Motor neuron (in vitro differentiated cells): ENCODE data around the gene GAN. TPM values are rescaled to one million over a fixed set of nuclear protein-coding genes. Genes with fewer than 3 reads are reported as not detected.

Experiments
- ATAC-seq, 8 experiments: fragments of 200-7000 bp; cut with Tn5 transposase; replicated peaks in 6 of 8; 2 replicates each; pipeline ENCODE4 v1.8.0; 2021; ENCODE audit warnings: mild to moderate bottlenecking in 8 of 8, moderate library complexity in 8 of 8
- H3K27ac ChIP-seq, 2 donors: fragments of 250-450 bp; sonication (Bioruptor Pico); 2 replicates each; pipeline ENCODE4 v1.9.0; 2021; ENCODE audit warnings: antibody characterized with exemption in 2 of 2, mild to moderate bottlenecking in 2 of 2, moderate library complexity in 1 of 2
- H3K4me1 ChIP-seq, 2 donors: fragments of 250-450 bp; sonication (Bioruptor Pico); replicated peaks in 1 of 2; 2 replicates each; pipeline ENCODE4 v1.6.1; 2021; ENCODE audit warnings: antibody characterized with exemption in 2 of 2, mild to moderate bottlenecking in 2 of 2, moderate library complexity in 1 of 2
- H3K4me3 ChIP-seq, 5 donors: fragments of 250-450 bp; sonication (Bioruptor Pico); 2 replicates each; pipeline ENCODE4 v1.9.0; 2021; ENCODE audit warnings: antibody characterized with exemption in 5 of 5, mild to moderate bottlenecking in 5 of 5, moderate library complexity in 4 of 5
- WGBS, 10 experiments: fragments of 450-650 bp; shearing (Covaris generic); methylation state at CpG; one replicate each; pipeline ENCODE4 v1.0.0; 2022; 5-methylcytosine and 5-hydroxymethylcytosine counted together
- in situ Hi-C, 9 experiments: fragments of 400-800 bp; cut with MboI; loops; one replicate each; pipeline ENCODE4 v1.15.0; 2021; ENCODE audit warnings: low sequenced_read_pairs in 9 of 9, low pct_unique_long_range_greater_than_20kb in 2 of 9; ENCODE audit not compliant: unreplicated experiment in 9 of 9
- total RNA-seq, 8 experiments: library from RNA; unstranded; fragments of 300-600 nt; gene quantifications; 2 replicates each; pipeline versions ENCODE4 v1.2.3 to v1.2.4, GENCODE V29; 2022

The GAN gene, protein sequence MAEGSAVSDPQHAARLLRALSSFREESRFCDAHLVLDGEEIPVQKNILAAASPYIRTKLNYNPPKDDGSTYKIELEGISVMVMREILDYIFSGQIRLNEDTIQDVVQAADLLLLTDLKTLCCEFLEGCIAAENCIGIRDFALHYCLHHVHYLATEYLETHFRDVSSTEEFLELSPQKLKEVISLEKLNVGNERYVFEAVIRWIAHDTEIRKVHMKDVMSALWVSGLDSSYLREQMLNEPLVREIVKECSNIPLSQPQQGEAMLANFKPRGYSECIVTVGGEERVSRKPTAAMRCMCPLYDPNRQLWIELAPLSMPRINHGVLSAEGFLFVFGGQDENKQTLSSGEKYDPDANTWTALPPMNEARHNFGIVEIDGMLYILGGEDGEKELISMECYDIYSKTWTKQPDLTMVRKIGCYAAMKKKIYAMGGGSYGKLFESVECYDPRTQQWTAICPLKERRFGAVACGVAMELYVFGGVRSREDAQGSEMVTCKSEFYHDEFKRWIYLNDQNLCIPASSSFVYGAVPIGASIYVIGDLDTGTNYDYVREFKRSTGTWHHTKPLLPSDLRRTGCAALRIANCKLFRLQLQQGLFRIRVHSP
- 10 to 100 TPM in 3 of 8 experiments, 1 to 10 TPM in 5; 6.2 to 14.5 (median 9.9) TPM for total RNA-seq

- in situ Hi-C loops, result no loop called here
- WGBS, 10 experiments, result 0 to 3% (median 0%) methylated on average over 2 to 23 of the region's 75 CpGs; no CpG with 5 or more reads in 4 of the 10 experiments
- peak within 1 kb of the TSS; percentile 68 to 91 (median 77) for H3K4me3 ChIP-seq
- H3K27ac ChIP-seq, result peak within 1 kb of the TSS; percentile 54 to 69
- peak; percentile 90 to 97 (median 96) for ATAC-seq
- peaks cover 2 to 12% of the 10 kb centered on the region in 2 donors for H3K4me1 ChIP-seq
Observed at GRCh38 chr16:81314603-81315270, at the start of gene GAN. Gene GAN (plus strand): TSS chr16:81314962. CDS start chr16:81315114, 152 bp downstream.

DNA sequence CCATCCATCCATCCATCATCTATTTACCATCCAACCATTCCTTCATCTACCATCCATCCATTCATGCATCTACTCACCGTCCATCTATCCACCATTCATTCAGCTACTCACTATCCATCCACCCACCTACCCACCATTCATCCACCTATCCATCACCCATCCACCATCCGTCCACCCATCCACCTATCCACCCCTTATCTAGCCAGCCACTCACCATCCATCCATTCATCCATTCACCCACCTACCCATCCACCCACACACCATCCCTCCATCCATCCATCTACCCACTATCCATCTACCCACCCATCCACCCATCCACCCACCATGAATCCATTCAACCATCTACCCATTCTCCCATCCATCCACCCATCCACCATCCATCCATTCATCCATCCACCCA lies 49.7 kb upstream of the GAN start:
- no peak overlapping the region for H3K4me3 ChIP-seq
- no peak overlapping the region for H3K27ac ChIP-seq
- 13 to 100% (median 89%) methylated on average over 1 to 2 of the region's 2 CpGs for WGBS, 10 experiments
- ATAC-seq, result no peak
- in situ Hi-C loops, result no loop called here
- peaks cover 0 to 5% of the 10 kb centered on the region in 2 donors for H3K4me1 ChIP-seq

DNA sequence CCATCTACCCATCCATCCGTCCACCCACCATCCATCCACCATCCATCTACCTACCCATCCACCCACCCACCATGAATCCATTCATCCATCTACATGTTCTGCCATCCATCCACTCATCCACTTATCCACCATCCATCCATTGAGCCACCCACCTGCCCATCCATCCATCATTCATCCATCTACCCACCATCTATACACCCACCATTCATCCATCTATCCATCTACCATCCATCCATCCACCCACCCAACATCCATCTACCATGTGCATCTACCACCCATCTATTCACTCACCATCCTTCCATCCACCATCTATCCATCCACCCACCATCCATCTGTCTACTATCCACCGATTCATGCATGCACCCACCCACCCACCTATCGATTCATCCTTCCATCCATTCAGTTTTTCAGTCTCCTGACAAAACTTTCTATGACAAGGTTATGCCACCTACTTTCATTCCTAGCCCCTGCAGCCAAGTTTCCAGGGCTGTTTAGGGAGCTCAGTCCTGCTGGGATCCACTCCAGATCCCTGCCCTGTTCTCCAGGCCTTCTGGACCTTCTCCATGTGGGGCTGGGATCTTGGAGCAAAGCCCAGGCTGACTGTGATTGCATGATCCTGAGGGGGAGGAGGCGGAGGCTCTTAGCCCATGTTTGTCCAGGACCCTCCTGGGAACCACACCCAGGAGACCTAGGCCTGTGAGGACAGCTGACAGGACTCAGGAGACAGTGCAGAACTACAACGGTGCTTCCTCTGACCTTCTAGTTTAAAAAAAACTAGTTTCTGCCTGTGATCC lies 48.9 kb upstream of the GAN start:
- WGBS, 10 experiments, result 34 to 100% (median 86%) methylated on average over 1 to 3 of the region's 5 CpGs; no CpG with 5 or more reads in 1 of the 10 experiments

GRCh38 chr16:81266680-81267095 lies 48.1 kb upstream of the GAN start:
- no peak overlapping the region for H3K27ac ChIP-seq
- peaks cover 0 to 5% of the 10 kb centered on the region in 2 donors for H3K4me1 ChIP-seq
- in situ Hi-C loops, result no loop called here
- H3K4me3 ChIP-seq, result no peak overlapping the region
- WGBS, 10 experiments, result 0 to 85% (median 63%) methylated on average over 1 to 5 of the region's 7 CpGs; no CpG with 5 or more reads in 4 of the 10 experiments
- ATAC-seq, result peak in 6 of 8 experiments; percentile 21 to 78 (median 46)

More for the DNA sequence above, 48.9 kb upstream of the GAN start:
- H3K4me3 ChIP-seq, result no peak overlapping the region
- H3K27ac ChIP-seq, result no peak overlapping the region
- ATAC-seq, result peak in 3 of 8 experiments; percentile 59 to 66 (median 66)
- H3K4me1 ChIP-seq, result peaks cover 0 to 5% of the 10 kb centered on the region in 2 donors
- in situ Hi-C loops, result no loop called here

DNA sequence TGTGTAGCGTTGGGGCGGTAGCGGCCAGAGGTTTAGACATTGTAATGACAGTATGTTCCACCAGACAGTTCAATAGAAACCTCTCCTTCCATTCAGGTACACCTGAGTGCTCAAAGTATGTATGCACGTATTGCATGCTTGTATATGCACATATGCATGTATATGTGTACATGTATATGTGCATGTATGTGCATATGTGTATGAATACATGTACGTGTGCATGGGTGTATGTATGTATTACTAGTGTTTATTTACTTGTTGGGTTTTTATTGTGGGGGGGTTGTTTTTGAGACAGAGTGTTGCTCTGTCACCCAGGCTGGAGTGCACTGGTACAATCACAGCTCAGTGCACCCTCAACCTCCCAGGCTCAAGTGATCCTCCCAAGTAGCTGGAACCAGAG lies 46.3 kb upstream of the GAN start:
- in situ Hi-C loops, result no loop called here

DNA sequence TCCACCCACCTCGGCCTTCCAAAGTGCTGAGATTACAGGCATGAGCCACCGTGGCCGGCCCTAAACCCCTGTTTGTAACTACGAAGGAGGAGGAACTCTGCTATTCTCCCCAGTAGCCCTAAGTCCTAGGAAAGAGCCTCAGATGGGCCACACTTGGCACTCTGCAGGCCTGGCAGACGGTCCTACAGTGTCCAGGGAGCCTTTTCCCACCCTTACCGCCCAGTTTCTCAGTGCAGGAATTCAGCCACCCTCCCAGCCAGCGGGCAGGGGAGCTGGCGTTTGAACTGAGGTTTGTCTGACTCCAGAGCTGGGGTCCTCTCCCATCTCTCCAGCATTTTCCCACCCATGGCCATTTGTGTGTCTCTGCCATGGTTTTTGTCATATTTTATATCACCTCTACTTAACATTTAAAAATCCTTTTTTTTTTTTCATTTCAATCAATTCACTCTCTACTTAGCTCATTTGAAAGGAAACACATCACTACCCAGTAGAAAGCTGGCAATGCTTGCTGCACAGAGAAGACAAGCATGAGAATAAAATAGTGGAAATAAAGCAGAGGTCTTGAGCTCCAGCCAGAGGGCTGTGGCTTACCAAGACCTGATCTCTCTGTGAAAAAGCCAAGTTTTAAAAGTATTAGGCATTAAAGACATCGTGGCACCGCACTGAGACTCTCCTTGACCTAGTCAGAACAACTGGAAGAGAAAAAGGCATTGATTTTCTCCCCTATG lies 41.4 kb upstream of the GAN start:
- H3K4me3 ChIP-seq, result no peak overlapping the region
- H3K4me1 ChIP-seq, result no peaks in the 10 kb centered on the region
- in situ Hi-C loops, result no loop called here
- no peak for ATAC-seq
- no peak overlapping the region for H3K27ac ChIP-seq
- 13 to 96% (median 78%) methylated on average over 2 to 7 of the region's 10 CpGs; no CpG with 5 or more reads in 3 of the 10 experiments for WGBS, 10 experiments

More for the DNA sequence above, 46.3 kb upstream of the GAN start:
- Histone ChIP-seq H3K27ac (no peak overlapping the region), H3K4me1 (peaks cover 0 to 5% of the 10 kb centered on the region in 2 donors), H3K4me3 (no peak overlapping the region)
- peak in 2 of 8 experiments; percentile 36 to 66 for ATAC-seq
- 8 to 92% (median 90%) methylated on average over 2 to 5 of the region's 5 CpGs; no CpG with 5 or more reads in 3 of the 10 experiments for whole genome bisulfite sequencing, 10 experiments

DNA sequence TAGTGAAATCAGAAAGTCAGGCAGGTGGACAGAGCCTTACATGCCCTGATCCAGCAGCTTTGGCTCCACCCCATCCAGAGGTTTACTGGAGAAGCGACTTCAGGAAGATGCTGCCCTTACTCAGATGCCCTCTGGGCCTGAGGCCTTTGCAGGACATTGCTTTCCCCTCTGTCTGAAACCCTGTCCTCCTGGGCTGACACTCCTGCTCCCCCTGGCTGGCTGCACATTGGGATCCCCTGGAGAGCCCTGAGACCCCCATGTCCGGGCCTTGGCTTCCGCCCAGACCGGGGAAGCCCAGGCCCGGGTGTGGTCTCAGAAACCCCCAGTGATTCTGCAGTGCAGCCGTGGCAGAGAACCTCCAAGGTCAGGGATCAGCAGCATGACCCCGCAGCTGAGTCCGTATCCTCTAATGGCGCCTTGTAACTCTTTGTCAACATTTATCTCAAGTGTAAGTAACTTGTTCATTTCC lies 39.7 kb upstream of the GAN start:
- H3K4me3 ChIP-seq, result no peak overlapping the region
- H3K27ac ChIP-seq, result no peak overlapping the region
- H3K4me1 ChIP-seq, result no peaks in the 10 kb centered on the region
- in situ Hi-C loops, result no loop called here
- no peak for ATAC-seq
- 60 to 100% (median 72%) methylated on average over 1 to 9 of the region's 9 CpGs; no CpG with 5 or more reads in 4 of the 10 experiments for WGBS, 10 experiments

DNA sequence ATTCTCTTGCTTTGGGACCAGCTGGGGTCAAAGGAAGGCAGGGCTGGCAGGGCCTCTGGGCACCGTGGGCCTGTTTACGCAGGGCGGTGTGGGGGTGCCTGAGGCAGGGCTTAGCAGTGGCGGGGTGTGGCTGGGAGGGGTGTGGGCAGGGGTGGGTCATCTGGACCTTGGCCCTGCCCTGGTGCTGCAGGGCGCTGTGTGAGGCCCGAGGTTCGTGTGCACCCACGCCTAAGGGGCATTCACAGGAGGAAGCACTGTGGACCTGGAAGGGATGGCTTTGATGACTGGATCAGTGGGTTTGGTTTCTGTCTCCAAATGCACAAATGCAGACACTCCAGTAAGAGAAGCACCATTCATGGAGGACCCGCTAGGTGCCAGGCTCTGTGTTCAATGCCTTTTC lies 39.0 kb upstream of the GAN start:
- Histone ChIP-seq H3K4me3 (no peak overlapping the region), H3K27ac (no peak overlapping the region), H3K4me1 (no peaks in the 10 kb centered on the region)
- in situ Hi-C loops, result no loop called here
- peak in 2 of 8 experiments; percentile 68 to 78 for ATAC-seq
- 80 to 100% (median 100%) methylated on average over 1 of the region's 9 CpGs; no CpG with 5 or more reads in 7 of the 10 experiments for WGBS, 10 experiments

- in situ Hi-C loops, result no loop called here
- WGBS, 10 experiments, result 60 to 100% (median 95%) methylated on average over 1 to 2 of the region's 3 CpGs; no CpG with 5 or more reads in 3 of the 10 experiments
Observed at GRCh38 chr16:81276323-81276722, 38.4 kb upstream of the GAN start.

GRCh38 chr16:81277541-81278080 lies 37.2 kb upstream of the GAN start:
- in situ Hi-C loops, result no loop called here
- Histone ChIP-seq H3K4me3 (no peak overlapping the region), H3K4me1 (no peaks in the 10 kb centered on the region), H3K27ac (no peak overlapping the region)
- ATAC-seq, result no peak
- 0 to 100% (median 50%) methylated on average over 1 to 5 of the region's 6 CpGs; no CpG with 5 or more reads in 3 of the 10 experiments for WGBS, 10 experiments

More at GRCh38 chr16:81276323-81276722, 38.4 kb upstream of the GAN start:
- ATAC-seq, result no peak
- no peak overlapping the region for H3K4me3 ChIP-seq
- H3K27ac ChIP-seq, result no peak overlapping the region
- no peaks in the 10 kb centered on the region for H3K4me1 ChIP-seq

DNA sequence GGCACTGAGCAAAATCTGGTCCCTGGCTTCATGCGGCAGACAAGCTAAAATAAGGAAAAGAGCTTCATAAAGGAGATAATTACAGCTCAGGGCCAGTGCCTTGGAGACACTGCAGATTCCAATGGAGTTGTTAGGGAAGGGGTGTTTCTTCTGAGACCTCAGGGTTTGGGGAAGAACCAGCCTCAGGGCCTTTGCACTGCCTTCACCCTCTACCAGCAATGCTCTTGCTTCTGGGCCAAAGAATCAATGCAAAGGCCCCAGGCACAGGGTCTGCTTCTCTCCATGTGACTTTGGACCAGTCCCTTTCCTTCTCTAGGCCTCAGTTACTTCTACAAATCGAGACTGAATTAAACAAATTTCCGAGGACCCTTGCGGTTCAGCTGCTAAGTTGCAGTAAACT lies 36.2 kb upstream of the GAN start:
- in situ Hi-C loops, result no loop called here
- Histone ChIP-seq H3K4me3 (no peak overlapping the region), H3K27ac (no peak overlapping the region), H3K4me1 (no peaks in the 10 kb centered on the region)
- 80 to 100% (median 91%) methylated on average over 1 to 4 of the region's 4 CpGs; no CpG with 5 or more reads in 3 of the 10 experiments for WGBS, 10 experiments
- ATAC-seq, result no peak
